NCI-H345 treated with DMSO at 0.1 percent for 48 hours (cell line): ENCODE results near the gene CXCL1.
"Not testable (repeated sequence)": the region's sequence is repeated elsewhere in the genome, so short reads cannot be mapped to it uniquely, and the experiment has no call there.

Experiments
- DNase-seq: peaks from one replicate; lab custom pipeline; 2025; ENCODE audit not compliant: unreplicated experiment; lab: John Stamatoyannopoulos, UW

Gene CXCL1

DNA sequence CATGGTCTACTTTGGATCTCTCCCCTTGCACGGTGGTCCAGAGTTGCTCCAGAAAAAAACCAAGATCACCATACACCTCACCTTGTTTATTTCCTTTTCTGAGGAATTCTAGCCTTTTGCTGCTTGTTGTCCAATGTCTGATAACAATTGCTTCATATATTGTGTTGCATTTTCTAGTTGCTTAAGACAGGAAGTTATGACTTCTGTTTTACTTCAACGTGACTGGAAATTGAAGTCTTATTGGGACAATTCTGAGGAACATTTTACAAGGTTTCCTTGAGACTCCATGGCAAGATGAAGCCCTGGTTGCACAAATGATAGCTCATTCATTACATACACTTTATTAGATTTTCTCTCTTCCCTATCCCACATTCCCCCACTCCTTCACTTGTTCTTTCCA lies 5.2 kb downstream of the CXCL1 start:
- no peak for DNase-seq

DNA sequence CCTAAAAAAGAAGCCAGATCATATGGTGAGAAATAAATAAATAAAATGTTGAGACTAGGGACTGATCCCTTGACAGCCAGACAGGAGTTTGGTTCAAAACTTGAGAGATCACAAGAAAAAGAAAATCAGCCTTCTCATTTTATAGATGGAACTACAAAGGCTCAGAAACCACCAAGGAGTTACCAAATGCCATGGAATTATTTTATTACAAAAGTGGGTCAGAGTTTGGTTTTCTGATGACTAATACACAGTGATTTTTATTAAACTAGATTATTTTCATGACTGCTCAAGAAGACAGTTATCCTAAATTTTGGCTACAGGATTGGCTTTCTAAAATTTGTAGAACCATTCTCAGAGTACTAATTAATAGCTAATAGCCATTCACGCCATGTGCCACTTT lies 6.2 kb downstream of the CXCL1 start:
- DNase-seq, result no peak

DNA sequence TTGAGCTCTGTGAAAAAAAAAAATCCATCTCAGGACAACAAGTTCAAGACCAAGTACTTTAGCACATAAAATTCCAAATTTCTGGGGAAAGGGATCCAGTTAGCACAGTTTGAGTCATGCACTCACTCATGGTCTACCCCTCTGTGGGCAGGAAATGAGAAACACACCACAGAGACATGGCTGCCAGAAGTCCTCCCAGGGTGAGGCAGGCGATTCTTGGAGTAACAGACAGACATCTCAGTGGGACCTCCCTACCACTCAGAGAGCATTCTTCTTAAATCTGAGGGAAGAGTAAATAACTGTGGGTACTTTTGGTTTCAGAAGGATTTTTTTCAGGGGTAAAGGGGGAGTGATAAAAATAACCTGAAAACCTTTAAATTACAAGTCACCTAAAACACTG lies 14.1 kb downstream of the CXCL1 start:
- no peak for DNase-seq

DNA sequence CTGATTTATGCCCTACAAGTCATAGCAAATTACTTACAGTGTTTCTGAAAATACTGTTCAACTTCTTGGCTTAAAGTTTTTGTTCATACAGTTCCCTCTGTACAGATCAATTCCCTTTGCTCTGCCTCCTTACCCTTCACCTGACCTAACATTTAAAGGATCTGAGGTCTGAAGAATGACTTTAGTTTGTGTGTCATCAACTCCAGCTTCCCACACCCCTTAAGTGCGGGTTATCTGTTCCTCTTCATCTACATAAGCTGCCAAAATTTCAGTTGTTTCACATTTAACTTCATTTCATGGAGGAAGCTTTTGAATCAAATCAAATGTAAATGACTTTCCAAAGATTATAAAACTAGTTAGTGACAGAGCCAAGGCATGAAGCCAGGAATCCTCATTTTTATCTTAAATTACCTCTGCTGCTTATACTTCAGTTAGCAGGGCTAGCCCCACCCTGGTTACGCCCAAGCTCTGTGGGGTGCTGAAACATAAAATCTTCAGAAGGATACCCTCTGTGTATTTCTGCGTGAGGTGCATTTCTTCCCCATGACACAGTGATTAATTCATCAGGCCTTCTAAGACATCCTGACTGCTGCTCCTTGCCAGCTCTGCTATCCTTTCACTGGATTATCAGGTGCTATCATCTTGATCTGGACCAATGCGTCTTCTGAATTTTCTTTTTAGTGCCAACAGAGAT lies 16.5 kb downstream of the CXCL1 start:
- no peak for DNase-seq

DNA sequence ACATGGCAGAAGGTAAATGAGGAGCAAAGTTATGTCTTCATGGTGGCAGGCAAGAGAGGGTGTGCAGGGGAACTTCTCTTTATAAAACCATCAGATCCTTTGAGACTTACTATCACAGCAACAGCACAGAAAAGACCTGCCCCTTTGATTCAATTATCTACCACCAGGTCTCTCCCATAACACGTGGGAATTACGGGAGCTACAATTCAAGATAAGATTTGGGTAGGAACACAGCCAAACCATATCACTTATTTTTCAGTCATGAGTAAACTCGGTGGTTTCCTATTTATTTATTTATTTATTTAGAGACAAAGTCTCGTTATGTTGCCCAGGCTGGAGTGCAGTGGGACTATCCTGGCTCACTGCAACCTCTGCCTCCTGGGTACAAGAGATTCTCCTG lies 22.1 kb downstream of the CXCL1 start:
- no peak for DNase-seq

DNA sequence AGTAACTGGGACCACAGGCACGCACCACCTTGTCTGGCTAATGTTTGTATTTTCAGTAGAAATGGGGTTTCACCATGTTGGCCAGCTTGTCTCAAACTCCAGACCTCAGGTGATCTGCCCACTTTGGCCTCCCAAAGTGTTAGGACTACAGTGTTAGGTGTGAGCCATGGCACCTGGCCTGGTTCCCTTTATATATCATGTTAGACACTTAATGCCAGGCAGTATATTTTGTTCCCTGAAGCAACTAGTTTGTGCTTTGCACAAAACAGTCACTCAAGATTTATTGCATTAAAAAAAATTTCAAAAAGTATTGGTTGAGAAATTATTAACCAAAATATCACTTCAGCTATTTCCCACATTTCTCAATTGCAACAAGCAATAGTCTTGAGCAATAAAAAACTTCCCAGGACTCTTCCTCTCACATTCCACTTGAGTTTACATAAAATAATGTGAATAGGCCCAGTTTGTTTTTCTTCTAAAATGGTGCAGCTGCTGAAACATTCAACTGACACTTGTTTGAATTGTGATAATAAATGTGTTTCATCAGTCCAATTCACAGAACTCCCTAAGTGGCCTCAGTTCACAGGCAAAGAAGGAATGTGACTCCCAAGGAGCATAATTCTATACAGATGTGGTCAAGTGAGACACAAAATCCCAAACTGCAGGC lies 22.7 kb downstream of the CXCL1 start:
- DNase-seq, result no peak

DNA sequence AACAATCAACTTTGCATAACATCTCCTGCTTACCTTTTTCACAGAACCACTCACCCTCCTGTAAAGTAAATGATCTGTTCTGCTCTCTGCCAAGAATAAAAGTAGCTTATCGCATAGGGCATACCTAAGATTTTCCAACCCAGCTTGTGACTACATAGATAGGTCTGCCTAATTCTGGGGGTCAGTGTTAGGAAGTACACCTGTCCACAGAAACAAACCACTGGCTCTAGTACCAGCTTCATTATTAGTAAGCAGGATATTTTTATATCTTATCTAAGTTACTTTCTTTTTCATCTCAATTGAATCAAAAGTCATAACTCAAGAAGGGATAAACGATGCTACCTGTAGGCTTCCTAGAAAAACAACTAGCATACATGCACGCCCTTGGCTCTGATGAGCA lies 23.8 kb downstream of the CXCL1 start:
- DNase-seq, result no peak

DNA sequence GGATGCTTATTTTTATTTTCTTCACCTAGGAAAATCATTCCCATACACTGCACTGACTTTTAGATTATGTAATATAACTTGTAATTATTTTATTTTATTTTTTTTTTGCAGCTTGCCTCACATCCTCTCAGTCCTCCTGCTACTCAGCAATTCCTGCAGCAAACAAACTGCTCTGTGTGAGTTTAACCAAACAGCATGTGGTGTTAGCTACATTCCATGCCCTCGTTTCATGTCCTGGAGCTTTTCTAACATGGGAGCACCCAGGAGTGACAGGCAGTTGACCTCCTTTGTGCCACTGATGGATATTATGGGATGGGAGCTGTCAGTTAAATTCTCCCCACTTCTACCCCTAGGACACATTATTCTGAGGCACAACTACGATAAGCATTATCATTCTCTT lies 24.8 kb downstream of the CXCL1 start:
- no peak for DNase-seq

DNA sequence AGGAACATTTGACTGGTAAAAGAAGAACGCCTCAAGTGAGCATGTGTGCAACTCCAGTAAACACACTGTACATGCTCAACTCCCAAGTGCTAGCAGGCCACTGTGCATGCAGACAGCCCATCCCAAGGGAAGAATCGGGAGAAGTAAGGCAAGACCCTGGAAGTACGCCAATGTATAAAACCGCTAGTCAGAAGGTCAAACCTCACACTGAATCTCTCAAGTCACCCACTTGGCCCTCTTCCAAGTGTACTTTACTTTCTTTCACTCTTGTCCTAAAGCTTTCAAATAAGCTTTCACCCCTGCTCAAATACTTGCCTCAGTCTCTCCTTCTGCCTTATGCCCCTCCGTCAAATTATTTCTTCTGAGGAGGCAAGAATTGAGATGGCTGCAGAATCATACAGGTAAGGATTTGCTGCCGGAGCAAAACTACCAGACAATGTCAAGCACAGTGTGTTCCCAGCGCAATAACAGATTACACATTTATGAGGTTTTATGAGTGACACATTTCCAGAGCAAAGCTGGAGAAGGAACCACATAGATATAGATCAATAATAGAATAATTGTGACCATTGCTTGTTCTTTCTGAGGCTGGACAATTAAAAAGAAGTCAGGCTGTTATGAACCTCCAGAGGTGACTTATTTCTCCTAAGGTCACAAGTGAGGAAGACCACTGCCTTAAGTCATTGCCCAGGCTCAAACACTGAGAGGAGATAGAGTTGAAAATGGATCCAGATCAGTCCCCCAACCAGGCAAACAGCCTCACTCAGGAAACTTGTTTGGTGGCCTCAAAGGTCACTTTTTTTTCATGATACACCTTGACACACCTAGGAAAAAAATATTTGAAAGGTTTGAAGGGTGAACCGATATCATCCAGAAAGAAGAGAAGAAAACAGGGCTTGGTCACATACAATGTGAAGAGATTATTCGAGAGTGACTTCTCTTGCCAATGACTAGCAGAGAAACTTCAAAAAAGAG lies 26.3 kb downstream of the CXCL1 start:
- DNase-seq, result no peak

DNA sequence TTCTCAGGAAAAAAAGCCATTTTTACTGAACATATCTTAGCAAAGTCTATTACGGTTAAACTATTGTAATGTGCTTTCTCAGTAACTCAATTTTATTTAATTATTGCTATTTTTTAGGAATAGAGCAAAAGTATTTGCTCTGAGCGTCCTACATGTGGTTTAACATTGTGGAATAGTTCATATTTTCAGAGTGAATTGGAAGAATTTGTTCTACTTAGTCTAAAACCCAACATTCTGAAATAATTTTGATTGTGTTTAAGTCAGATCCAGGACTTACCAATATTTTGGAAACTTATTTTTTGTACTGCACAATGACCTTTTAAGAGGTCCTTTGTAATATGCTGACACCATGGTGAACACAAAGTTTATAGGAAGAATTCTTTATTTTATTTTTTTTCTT lies 27.2 kb downstream of the CXCL1 start:
- no peak for DNase-seq

DNA sequence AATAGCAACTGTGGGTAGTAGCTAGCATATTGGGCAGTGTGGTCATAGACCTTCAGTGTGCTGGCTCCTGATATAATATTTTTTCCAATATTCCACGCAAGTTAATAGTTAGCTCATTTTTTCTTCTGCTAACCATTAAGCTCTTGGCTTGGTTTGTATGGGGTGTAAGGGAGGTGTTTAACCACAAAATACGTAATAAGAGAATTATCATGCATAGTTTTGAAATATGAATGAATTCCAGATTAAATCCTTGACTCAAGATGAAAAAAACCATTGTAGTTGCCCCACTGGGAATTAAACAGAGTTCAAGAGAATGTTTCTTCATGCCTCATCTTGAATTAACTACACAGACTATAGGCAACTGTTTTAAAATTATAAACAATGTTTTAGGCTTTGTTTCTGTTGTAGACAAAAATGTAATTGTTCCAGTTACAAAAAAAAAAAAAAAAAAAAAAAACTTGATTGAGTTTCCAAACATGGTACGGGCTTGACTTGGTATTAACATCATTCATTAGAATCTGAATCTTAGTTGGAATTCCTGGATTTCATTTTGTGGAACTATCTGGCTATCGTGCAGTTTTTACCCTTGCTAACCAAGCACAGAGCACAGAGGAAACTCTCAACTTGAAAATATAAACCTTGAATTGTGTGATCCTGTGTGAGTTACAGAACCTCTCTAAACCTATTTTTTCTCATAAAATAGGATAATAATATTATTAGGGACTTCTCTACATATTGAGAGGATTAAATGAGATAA lies 28.4 kb downstream of the CXCL1 start:
- no peak for DNase-seq

DNA sequence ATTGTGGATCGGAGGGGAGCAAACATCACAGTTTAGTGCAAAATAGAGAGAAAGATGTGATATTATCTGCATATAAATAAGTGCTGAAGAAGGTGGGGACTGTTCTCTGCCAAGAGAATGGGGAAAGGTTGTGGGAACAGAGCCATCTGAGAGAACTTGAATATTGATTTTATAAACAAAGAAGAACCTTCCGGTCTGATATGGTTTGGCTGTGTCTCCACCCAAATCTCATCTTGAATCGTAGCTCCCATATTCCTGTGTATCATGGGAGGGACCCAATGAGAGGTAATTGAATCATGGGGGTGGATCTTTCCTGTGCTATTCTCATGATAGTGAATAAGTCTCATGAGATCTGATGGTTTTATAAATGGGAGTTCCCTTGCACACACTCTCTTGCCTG lies 30.1 kb downstream of the CXCL1 start:
- DNase-seq, result not testable (repeated sequence)

DNA sequence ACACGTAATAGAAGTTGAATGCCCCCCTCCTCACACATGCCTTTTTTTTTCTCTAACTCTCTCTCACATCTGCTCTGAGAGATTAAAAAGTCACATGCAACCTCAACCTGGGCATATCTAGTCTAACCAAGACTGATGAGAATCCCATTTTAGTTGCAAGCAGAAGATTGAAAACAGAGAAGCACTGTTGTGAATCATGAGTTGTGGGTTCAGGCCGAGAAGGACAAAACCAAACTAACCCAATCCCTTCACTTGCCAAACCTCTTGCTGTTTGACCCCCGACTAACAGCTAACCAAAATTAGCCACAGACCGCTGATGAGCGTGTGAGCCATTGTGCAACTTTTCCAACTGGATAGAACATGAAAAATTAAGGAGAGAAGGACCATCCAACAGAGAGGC lies 31.8 kb downstream of the CXCL1 start:
- DNase-seq, result no peak

DNA sequence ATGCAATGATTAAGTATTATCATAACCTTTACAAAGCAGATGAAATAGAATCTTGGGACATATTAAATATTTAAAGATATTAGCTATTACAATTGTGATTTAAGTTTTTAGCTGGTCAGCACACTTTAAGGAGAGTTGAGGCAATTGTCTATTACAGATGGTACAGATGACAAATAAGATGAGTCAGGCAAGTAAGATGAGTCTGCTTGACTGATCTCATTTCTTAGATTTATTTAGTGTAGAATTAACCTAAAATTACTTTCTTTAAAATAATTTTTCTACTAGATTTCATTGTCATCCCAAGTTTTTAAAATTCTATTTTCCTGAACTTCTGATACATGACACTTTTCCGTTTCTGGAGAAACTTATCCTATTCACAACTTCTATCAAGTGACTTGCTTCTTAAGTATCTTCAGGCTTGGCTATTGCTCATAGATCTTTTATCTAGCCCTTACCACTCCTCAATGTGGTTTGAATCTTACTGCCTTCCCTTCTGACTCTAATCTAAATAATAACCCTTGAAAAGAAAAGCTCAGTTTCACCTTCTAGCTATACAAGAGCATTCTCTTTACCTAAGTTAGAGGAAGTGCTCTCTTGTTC lies 32.9 kb downstream of the CXCL1 start:
- no peak for DNase-seq

DNA sequence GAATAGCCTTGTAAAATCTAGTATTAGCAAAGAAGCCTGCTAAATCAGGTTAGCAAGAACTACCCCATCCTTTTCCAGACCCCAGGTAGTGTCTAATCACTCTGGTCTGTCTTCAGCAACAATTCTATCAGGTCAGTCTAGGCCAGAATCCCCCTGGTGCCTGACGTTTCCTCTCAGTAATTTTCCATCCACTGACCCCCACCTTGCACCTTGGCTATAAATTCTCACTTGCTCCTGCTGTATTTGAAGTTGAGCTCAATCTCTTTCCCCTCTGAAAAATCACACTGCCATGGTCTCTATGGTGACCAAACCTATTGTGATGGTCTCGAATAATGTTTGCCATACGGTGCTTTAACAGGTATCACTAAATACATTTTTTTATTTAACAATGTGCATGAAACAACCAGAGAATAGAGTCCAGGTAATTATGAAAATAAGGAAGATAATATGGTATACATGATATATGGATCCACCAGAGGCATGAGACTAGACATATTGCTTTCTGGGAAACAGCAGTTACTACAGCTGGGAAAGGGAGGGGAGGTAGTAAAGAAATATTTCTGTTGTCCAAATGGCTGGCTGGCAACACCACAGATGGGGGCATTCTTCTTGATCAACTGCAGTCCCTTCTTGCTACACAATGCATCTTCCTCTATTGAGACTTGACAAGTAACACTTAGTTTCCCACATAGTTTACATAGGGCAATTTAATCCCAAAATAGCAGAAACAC lies 33.8 kb downstream of the CXCL1 start:
- no peak for DNase-seq

DNA sequence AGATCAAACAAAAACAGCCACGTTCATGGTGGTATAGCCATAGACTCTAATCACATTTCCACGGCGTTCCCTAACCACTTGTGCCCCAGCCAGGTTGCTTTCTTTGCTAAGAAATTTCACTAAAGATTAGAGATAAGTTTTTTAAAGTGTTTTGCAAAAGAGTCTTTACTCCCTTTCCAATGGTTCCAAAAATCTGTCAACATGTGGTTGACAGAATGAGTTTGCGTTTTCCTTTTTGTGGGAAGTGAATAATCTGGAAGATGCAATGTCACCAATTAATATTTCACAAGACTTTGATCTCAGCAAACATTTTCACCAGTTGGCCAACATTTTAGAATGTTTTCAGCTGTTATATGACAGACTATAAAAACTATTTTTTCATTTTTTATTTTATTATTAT lies 35.3 kb downstream of the CXCL1 start:
- DNase-seq, result no peak

DNA sequence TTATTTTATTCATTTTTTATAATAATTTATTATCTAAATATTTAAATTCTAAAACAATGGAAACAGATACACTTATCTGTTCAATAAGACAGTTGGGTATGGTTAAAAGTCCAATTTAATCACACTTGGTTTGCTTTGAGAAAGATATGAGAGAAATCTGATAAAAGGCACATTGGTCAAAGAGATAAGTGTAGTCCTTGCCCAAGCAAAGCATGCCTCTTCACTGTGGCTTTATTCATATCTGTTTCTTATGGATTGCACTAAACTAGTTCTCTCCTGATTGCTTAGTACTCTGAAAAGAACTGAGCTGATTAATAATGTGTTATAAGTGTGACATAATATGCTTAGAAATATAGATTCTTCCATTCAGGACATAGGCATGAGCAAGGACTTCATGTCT lies 39.8 kb downstream of the CXCL1 start:
- no peak for DNase-seq

DNA sequence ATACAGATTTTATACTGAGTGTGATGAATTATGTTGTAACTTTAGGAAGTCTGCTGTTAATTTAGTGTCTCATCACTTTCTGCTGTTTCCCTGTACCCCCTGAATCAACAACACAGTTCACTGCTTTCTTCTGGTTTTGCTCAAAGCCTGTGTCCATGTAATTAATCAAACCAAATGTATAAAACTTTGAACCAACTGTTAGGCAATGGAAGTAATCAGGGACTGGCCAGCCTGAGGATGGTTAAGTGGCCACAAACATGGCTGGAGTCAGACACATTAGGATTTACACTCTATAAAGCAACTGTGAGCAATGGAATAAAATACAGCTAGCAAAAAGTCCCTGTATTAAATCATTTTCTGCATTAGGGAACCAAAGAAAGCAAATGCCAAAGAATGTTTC lies 42.6 kb downstream of the CXCL1 start:
- no peak for DNase-seq

DNA sequence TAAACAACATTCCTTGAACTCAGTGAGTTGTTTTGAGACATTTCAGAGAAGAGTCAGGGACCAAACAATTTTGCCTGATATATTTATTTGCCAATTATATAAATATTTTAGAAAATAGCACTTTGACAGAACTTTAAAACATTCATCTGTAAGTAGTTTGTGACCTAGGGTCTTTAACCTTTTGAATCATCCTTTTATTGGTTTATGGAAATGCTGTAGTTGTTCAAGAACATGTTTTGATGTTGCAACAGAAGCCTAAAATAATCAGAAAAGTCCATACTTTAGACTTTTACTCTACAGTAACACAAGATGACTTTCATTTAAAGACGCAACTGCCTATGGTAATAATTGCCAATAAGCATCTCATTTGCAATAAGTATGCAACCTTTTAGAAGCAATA lies 43.0 kb downstream of the CXCL1 start:
- no peak for DNase-seq

DNA sequence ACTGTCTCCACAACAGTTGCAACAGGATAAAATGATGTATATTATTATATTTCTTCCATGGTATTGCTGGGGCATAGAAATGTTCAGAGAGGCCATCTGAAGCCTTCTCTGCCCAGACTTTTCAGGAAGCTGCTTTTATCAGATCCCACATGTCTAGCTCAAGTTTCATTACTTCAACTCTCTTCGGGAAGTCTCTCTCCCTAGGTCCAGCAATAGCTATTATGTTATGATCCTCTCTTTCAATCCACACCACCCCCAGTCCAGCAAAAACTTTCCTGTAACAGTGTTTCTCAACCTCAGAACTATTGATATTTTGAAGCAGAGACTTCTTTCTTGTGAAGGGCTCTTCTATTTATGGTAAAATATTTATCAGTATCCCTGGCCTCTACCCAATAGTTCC lies 44.9 kb downstream of the CXCL1 start:
- DNase-seq, result no peak
